Measurements from ENCODE around the gene DDX54.

DNA sequence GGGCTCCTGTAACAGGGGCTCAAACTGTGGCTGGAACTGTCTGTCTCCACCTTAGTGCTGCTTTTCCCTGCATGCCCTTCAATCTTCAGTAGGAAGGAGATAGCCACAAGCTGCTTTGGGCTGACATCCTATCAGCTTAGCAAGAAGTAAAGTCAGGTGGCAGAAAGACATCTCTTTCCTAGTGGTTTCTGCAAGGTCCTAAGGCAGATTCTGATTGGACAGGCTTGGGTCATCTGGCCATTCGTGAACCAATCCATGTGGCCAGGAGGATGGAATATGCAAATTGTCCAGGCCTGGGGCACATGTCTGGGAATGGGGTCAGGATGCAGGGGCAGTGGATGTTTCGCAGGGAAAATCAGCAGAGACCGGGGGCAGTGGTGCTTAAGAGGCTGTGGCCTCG lies 5.5 kb upstream of the DDX54 start:
- TF ChIP-seq, protein P1, sequence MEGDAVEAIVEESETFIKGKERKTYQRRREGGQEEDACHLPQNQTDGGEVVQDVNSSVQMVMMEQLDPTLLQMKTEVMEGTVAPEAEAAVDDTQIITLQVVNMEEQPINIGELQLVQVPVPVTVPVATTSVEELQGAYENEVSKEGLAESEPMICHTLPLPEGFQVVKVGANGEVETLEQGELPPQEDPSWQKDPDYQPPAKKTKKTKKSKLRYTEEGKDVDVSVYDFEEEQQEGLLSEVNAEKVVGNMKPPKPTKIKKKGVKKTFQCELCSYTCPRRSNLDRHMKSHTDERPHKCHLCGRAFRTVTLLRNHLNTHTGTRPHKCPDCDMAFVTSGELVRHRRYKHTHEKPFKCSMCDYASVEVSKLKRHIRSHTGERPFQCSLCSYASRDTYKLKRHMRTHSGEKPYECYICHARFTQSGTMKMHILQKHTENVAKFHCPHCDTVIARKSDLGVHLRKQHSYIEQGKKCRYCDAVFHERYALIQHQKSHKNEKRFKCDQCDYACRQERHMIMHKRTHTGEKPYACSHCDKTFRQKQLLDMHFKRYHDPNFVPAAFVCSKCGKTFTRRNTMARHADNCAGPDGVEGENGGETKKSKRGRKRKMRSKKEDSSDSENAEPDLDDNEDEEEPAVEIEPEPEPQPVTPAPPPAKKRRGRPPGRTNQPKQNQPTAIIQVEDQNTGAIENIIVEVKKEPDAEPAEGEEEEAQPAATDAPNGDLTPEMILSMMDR (conservative IDR thresholded peaks at IDR 0.05; ENCODE audit: low read length): no peak
- no peak for TF ChIP-seq EZH2phosphoT487 (IDR thresholded peaks at IDR 0.05; ENCODE audit: borderline replicate concordance)
